HuH-7 (cell line): ENCODE data around the gene SHKBP1.
A peak's percentile ranks its signal among the peaks of the same experiment; 100 is the strongest.
"Not testable (repeated sequence)": the region's sequence is repeated elsewhere in the genome, so short reads cannot be mapped to it uniquely, and the experiment has no call there.

Source experiments
- DNase-seq: peaks from one replicate; pipeline ENCODE4 v3.0.0; 2011; ENCODE audit warnings: low spot score

Gene SHKBP1

DNA sequence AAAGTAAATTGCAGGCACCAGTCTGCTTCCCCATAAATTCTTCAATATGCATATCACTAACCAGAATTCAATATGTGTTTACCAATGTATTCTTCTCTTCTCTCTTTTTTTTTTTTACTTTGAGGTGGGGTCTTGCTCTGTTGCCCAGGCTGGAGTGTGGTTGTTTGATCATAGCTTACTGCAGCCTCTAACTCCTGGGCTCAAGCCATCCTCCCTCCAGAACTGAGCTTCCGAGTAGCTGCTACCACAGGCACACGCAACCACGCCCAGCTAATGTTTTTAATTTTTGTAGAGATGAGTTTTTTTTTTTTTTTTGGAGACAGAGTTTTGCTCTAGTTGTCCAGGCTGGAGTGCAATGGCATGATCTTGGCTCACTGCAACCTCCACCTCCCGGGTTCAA, 41.3 kb downstream of the SHKBP1 start:
- no peak for DNase-seq

DNA sequence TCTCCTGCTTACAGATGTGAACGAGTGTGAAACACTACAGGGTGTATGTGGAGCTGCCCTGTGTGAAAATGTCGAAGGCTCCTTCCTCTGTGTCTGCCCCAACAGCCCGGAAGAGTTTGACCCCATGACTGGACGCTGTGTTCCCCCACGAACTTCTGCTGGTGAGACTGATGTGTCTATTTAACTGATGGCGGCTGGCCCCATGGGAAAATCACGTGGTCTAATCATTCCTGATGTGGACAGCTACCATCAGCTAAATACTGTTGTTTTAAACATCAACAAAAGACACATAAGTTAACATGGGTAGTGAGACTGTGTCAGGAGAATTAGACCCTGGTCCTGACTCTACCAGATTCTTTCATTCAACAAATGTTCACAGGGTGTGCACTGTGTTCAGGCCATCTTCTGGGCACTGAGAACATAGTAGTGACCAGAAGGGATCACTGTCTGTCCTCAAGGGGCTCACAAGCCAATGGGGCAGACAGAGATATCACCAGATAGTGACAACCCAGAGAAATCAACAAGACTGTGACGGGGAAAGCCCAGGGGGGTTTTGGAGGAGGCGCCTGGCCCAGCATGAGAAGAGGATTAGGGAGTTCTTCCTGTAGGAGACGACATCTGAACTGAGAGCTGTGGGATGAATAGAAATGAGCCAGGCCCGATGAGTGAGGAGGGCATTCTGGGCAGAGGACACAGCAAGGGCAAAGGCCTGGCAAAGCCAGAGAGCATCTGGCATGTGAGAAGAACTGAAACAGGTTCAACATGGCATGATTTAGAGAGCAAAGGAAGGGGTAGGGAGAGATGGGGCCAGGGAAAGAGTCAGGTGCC, 42.9 kb downstream of the SHKBP1 start:
- DNase-seq, result no peak

DNA sequence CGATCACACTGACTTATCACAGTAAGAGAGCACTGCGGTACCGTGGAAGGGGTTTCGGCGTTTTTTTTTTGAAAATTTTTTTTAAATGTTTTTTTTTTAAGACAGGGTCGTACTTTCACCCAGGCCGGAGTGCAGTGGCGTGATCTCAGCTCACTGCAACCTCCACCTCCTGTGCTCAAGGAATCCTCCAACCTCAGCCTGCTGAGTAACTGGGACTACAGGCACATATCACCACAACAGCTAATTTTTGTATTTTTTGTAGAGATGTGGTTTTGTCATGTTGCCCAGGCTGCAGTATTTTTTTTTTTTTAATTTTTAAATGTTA, 43.5 kb downstream of the SHKBP1 start:
- DNase-seq, result no peak

DNA sequence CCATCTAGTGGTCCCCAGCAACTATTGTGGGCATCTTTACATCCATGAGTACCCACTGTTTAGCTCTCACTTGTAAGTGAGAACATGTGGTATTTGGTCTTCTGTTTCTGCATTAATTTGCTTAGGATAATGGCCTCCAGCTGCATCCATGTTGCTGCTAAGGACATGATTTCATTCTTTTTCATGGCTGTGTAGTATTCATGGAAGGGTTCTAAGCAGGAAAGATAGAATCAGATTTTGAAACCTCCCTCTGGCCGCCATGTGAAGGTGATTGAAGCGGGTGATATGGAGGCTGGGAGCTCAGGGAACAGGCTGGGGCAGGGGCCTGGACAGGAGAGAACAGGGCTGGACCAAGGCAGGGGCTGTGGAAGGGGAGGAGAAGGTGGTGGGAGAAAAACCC, 44.6 kb downstream of the SHKBP1 start:
- DNase-seq, result no peak

DNA sequence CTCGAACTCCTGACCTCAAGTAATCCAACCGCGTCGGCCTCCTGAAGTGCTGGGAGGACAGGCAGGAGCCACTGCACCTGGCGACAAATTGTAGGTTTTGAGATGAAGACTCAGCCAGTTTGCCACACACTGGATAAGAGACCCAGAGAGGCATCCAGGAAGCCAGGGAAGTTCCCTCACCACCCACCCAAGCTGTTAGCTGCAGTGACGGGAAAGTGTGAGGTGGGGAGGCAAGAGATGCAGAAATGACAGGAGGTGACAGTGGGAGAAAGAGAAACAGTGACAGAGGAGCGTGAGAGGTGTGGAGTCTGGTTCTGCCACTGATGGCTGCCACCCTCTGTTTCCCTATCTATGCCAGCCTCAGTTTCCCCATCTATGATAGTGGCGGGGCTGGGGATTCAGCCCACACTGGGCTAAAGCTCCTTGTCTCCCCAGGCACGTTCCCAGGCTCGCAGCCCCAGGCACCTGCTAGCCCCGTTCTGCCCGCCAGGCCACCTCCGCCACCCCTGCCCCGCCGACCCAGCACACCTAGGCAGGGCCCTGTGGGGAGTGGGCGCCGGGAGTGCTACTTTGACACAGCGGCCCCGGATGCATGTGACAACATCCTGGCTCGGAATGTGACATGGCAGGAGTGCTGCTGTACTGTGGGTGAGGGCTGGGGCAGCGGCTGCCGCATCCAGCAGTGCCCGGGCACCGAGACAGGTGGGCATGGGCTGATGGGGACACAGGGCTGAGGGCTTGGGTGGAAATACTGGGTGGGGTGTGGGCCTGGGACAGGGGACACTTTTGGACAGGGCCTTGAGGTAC, 45.5 kb downstream of the SHKBP1 start:
- DNase-seq, result no peak

DNA sequence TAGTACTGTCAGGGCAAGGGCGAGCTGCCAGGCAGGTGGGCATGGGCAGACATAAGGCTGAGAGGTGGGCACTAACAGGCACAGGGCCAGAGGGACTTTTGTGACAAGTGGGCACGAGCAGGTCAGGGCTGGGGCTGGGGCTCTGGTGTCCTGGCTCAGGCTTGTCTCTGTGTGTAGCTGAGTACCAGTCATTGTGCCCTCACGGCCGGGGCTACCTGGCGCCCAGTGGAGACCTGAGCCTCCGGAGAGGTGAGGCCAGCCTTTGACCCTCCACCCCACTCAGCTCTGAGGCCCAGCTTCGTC, 46.1 kb downstream of the SHKBP1 start:
- no peak for DNase-seq

DNA sequence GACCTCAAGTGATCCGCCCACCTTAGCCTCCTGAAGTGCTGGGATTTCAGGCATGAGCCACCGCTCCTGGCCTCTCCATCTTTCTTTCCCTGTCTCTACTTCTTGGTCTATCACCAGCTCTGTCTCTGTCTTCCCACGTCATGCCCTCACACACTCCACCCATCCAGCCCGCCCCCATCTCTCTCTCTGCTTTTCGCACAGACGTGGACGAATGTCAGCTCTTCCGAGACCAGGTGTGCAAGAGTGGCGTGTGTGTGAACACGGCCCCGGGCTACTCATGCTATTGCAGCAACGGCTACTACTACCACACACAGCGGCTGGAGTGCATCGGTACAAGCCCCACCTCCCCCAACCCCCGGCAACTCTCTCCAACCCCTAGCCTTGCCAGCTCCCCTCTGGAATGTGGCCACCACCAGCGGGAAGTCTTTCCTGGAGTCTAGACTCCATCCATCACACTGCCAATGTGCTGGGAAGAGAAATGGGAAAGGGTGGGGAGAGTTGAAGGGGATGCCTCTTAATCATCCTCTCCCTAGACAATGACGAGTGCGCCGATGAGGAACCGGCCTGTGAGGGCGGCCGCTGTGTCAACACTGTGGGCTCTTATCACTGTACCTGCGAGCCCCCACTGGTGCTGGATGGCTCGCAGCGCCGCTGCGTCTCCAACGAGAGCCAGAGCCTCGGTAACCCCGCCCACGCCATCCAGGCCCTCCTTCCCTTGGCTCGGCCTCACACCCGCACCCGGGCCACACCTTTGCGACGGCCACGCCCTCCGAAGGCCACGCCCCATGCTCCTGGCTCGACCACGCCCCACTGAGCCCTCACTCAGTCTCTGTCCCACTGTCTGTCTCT, 47.0 kb downstream of the SHKBP1 start:
- DNase-seq, result peak; percentile 97

DNA sequence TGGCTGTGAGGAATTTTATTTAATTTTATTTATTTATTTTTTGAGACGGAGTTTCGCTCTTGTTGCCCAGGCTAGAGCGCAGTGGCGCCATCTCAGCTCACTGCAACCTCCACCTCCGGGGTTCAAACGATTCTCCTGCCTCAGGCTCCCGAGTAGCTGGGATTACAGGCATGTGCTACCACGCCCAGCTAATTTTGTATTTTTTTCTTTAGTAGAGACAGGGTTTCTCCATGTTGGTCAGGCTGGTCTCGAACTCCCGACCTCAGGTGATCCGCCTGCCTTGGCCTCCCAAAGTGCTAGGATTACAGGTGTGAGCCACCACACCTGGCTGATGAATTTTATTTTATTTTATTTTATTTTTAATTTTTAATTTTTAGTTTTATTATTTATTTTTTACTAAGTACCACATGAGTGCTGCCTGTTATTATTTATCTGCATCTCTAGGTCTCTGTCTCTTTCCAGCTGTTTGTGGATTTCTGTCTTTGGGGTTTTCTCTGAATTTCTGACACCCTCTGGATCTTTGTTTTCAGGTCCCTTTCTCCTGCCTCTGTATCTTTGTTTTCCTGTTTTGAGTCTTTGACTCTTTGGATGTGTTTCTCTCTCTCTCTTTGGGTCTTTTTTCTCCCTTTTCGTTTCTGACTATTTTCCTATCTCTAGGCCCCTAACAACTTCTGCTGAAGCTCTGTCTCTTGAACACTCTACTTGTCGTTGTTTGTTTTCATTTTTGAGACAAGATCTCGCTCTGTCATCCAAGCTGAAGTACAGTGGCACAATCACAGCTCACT, 47.9 kb downstream of the SHKBP1 start:
- DNase-seq, result not testable (repeated sequence)

DNA sequence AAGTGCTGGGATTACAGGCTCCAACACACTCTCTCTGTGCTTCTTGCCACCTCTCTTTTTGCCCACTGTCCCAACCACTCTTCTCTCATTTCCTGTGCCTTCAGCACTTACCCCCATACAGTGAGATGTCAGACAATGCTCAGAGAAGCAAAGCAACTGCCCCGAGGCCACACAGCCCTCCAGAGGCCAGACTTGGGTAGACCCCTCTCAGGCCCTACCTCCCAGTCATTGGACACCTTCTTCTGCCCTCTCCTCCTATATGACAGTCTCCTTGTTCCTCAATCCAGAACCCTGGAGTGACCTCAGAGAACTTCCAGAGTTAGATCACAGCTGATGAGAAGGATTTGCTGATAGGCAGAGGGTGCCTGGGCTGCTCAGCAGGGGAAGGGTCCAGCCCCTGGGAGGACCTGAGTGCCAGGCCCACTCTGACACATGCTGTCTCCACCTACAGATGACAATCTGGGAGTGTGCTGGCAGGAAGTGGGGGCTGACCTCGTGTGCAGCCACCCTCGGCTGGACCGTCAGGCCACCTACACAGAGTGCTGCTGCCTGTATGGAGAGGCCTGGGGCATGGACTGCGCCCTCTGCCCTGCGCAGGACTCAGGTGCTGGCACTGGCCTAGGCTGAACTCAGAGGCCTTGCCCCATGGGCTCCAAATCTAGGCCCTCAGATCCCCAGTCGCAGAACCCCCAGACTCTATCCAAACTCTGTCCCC, 48.9 kb downstream of the SHKBP1 start:
- no peak for DNase-seq

DNA sequence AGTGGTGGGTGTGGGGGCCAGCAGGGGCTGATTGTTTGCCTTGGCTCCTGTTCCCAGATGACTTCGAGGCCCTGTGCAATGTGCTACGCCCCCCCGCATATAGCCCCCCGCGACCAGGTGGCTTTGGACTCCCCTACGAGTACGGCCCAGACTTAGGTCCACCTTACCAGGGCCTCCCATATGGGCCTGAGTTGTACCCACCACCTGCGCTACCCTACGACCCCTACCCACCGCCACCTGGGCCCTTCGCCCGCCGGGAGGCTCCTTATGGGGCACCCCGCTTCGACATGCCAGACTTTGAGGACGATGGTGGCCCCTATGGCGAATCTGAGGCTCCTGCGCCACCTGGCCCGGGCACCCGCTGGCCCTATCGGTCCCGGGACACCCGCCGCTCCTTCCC, 50.2 kb downstream of the SHKBP1 start:
- DNase-seq, result no peak

DNA sequence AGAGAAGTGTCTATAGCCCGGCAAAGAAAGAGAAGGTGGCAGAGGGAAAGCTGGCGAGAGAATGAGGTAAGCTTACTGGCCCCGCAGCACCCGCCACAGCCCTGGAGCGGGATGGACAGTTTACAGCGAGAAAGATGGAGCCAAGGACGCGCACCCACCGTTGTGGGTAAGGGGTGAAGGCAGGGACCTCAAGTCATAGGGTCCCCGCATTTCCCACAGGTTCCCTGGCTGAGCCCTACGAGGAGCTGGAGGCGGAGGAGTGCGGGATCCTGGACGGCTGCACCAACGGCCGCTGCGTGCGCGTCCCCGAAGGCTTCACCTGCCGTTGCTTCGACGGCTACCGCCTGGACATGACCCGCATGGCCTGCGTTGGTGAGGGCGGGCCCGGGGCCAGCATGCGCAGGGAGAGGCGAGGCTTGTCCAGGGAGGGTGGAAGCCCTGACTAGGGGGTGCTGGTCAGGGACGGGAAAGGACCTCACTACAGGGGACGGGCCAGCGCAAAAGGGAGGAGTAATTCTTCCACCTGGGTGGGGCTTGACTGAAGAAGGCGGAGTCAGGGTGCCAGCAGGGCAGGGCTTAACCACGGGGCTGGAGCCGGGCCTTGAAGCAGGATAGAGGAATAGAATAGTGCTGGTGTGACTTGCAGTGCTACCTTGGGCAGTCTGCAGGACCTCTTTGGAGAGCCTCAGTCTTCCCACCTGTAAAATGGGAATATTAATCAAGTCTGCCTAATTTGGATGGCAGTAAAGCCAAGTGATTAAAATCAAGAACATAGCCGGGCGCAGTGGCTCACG, 51.0 kb downstream of the SHKBP1 start:
- no peak for DNase-seq

DNA sequence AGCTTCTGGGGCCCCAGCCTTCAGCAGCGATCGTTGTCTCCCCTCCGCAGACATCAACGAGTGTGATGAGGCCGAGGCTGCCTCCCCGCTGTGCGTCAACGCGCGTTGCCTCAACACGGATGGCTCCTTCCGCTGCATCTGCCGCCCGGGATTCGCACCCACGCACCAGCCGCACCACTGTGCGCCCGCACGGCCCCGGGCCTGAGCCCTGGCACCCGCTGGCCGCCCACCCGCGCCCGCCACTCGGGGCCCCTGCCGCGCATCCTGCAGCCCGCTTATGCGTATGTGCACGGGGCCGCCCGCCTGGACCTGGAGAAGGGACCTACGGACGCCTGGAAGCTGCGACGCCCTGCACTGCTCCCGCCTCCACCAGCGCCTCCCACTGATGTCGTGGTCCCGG, 52.7 kb downstream of the SHKBP1 start:
- no peak for DNase-seq

DNA sequence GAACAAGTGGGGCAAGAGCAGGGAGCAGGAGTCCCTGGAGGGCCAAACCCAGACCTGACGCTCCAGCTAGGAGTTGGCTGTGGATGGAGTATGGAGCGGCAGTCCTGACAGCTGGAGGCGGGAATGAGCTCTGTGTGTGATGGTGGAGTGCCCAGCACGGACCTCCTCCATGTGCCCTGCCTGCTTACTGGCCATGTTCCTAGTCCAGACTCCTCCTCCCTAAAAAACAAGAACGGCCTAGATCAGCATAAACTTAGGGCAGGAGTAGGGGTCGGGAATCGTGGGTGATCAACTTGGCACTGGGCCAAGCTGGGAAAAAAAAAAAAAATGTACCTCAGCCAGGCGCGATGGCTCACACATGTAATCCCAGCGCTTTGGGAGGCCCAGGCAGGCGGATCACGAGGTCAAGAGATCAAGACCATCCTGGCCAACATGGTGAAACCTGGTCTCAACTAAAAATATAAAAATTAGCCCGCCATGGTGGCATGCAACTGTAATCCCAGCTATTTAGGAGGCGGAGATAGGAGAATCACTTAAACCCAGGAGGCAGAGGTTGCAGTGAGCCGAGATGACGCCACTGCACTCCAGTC, 54.0 kb downstream of the SHKBP1 start:
- no peak for DNase-seq

DNA sequence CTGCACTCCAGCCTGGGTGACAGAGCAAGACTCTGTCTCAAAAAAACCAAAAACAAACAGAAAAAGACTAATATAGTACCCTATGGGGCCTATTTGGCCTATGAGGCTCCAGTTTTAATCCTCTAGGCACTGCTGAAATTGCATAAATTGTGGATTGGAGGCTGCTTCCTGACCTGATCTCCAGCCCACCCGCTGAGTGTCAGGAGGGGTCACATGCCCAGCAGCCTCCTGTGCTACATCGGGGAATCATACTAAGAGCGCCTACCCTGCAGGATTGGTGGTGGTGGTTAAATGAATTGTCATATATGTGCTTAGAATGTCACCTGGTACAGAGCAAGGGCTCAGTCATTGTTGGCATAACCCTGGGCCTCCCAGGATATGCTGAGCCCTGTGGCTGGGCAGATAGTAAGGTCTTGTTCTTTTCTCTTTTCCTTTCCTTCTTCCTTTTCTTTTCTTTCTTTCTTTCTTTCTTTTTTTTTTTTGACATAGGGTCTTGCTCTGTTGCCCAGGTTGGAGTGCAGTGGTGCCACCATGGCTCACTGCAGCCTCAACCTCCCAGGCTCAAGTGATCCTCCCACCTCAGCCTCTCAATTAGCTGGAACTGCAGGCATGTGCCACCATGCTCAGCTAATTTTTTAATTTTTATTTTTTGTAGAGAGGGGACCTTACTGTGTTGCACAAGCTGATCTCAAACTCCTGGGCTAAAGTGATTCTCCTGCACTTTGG, 55.8 kb downstream of the SHKBP1 start:
- DNase-seq, result no peak

DNA sequence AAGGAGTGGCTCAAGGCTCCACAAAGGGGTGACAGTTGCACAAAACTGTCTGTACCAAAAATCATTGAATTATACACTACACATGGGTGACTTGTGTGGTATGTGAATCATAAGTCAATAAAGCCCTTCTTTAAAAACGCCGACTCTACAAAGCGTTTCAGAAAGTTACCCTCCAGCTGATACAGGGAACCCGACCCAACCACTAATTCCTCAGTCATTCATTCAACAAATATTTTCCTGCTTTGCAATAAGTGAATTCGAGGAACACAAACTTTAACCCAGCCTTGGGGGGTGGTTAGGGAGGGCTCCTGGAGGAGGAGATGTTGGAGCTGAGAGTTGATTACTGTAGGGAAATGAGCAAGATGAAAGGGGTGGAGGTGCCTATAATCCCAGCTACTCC, 56.5 kb downstream of the SHKBP1 start:
- no peak for DNase-seq

DNA sequence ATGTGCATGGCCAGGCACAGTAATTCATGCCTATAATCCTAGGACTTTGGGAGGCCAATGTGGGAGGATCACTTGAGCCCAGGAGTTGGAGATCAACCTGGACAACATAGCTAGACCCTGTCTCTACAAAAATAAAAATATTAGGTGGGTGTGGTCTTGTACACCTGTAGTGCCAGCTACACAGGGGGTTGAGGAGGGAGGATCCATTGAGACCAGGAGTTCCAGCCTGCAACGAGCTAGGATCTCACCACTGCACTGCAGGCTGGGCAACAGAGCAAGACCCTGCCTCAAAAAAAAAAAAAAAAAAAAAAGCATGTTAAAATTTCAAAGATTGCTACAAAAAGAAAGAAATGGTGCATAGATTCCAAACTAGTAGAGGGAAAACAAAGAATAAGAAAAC, 61.7 kb downstream of the SHKBP1 start:
- no peak for DNase-seq

DNA sequence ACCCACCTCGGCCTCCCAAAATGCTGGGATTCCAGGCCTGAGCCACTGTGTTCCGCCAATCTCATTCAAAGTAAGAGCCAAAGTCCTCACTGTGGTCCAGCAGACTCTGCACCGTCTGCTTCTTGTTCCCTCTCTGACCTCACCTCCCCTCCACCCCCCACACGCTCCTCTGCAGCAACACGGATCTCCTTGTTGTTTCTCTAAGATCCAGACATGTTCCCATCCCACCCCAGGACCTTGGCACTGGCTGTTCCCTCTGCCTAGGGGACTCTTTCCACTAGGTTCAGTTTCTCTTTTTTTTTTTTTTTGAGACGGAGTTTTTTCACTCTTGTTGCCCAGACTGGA, 62.9 kb downstream of the SHKBP1 start:
- DNase-seq, result no peak

DNA sequence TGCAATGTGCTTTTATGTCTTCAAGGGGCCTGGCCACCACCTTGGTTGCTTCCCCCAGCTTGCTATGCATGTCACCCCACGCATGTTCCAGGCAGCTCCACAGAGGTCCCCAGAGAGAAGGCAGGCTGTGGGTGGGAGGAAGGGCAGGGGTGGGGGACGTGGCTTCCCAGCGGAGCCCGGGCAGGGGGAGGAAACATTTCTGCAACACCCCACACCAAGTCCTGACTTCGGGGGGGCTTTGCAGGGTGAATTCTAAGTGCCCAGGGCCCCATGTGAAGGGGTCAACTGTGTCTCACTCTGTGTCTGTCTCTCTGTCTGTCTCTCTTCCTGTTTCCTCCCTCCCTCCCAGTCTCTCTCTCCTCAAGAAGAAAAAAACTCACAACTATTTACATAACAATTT, 64.1 kb downstream of the SHKBP1 start:
- DNase-seq, result no peak
